GM12891 (cell line): Measurements from ENCODE around the gene APOL5.

Source experiments
- DNase-seq: peaks from one replicate; pipeline ENCODE4 v3.0.0; 2011; ENCODE audit warnings: low spot score; ENCODE audit not compliant: insufficient read length
- FAIRE-seq: peaks from 2 replicates; lab custom pipeline; 2011; peaks lifted over from hg19 to GRCh38; lab: Jason Lieb, UNC
- PAX5 ChIP-seq: IDR thresholded peaks from 2 replicates; pipeline ENCODE4 v1.6.1; 2011; ENCODE audit warnings: low read length, moderate library complexity, mild to moderate bottlenecking; ENCODE audit not compliant: insufficient read depth, severe bottlenecking
- POLR2A ChIP-seq: IDR thresholded peaks from 2 replicates; pipeline ENCODE4 v1.6.1; 2011; ENCODE audit warnings: low read depth, low read length, control low read depth
- POLR2AphosphoS5 ChIP-seq: IDR thresholded peaks from 2 replicates; pipeline ENCODE4 v1.6.1; 2011; ENCODE audit warnings: low read depth, low read length, control low read depth
- POU2F2 ChIP-seq: IDR thresholded peaks from 2 replicates; pipeline ENCODE4 v1.6.1; 2011; ENCODE audit warnings: low read depth, mild to moderate bottlenecking, control low read depth, low read length, moderate library complexity
- SPI1 ChIP-seq: IDR thresholded peaks from 2 replicates; pipeline ENCODE4 v1.6.1; 2011; ENCODE audit warnings: low read depth, low read length, control low read depth
- TAF1 ChIP-seq: IDR thresholded peaks from 2 replicates; pipeline ENCODE4 v1.6.1; 2011; ENCODE audit warnings: low read depth, low read length, control low read depth

The APOL5 gene

DNA sequence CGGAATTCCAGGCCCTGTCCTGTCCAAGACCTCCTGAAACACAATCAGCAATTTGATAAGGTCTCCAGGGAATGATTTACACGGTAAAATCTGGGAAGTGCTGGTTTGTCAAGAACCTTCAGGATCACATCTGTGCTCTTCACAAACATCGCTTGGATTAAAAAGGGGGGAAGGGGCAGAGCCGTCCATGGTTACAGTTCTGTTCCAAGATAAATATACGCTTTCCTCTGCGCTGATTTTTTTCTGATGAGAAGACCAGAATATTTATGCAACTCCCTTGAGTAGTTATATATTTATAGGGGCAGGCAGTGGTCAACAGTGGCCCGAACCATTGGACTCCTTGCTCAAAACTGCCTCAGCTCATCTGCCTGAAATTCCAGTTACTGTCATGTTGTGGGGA, 9.2 kb upstream of the APOL5 start:
- FAIRE-seq (no peak), DNase-seq (no peak)
- TF ChIP-seq PAX5 (no peak), POU2F2 (no peak), POLR2AphosphoS5 (no peak), POLR2A (no peak), TAF1 (no peak), SPI1 (no peak)

DNA sequence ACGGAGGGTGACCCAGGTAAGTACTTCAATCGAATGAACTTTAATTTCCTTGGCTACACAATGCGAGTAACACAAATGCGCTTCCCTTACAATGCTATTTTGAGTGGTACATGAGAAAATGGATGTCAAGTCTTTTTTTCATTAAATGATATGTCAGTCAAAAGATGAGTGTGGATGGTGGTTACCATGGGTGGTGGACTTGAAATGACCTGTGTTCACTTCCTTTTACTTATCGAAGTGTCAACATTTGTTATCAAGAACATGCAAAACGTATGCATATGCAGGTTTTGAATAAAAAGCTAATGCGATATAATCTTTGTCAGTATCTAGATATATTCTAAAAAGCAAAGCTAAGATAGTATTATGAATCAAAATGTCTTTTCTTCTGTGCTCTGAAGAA, 8.8 kb upstream of the APOL5 start:
- no peak for FAIRE-seq
- TF ChIP-seq TAF1 (no peak), POLR2AphosphoS5 (no peak), POLR2A (no peak), SPI1 (no peak), POU2F2 (no peak), PAX5 (no peak)
- DNase-seq = no peak

DNA sequence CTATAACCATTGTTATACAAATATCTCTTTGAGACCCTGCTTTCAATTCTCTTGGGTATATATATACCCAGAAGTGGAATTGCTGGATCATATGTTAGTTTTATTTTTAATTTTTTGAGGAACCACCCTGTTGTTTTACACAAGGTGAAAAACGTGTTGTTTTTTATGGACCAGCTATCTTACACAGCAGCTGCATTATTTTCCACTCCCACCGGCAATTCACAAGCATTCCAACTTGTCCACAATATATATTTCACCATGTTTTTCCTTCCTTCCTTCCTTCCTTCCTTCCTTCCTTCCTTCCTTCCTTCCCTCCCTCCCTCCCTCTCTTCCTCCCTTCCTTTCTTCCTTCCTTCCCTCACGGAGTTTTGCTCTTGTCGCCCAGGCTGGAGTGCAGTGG, 6.3 kb upstream of the APOL5 start:
- TF ChIP-seq POU2F2 = no peak
- no peak for TF ChIP-seq PAX5
- no peak for TF ChIP-seq TAF1
- no peak for TF ChIP-seq POLR2A
- TF ChIP-seq POLR2AphosphoS5 = no peak
- TF ChIP-seq SPI1 = no peak
- DNase-seq = no peak
- FAIRE-seq = no peak

DNA sequence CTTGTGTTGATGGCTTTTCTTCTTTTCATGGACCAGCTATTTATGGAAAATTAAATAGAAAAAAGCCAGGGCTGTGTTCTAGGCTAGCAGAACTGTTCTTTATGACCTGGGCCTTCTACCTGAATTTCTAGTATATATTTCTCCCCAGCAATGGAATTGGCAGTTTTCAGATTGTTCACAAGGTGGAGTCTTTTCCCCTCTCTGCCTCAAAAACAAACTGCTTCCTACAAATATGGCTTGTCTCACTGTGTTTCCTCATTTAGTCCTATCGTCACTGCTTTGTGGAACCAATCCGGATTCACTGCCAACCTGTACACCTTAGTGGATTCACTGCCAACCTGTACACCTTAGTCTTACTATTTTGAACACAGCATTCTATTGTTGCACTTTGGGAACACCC, 5.0 kb upstream of the APOL5 start:
- TF ChIP-seq POU2F2 (no peak), PAX5 (no peak), SPI1 (no peak), POLR2A (no peak), POLR2AphosphoS5 (no peak), TAF1 (no peak)
- DNase-seq = no peak
- no peak for FAIRE-seq

DNA sequence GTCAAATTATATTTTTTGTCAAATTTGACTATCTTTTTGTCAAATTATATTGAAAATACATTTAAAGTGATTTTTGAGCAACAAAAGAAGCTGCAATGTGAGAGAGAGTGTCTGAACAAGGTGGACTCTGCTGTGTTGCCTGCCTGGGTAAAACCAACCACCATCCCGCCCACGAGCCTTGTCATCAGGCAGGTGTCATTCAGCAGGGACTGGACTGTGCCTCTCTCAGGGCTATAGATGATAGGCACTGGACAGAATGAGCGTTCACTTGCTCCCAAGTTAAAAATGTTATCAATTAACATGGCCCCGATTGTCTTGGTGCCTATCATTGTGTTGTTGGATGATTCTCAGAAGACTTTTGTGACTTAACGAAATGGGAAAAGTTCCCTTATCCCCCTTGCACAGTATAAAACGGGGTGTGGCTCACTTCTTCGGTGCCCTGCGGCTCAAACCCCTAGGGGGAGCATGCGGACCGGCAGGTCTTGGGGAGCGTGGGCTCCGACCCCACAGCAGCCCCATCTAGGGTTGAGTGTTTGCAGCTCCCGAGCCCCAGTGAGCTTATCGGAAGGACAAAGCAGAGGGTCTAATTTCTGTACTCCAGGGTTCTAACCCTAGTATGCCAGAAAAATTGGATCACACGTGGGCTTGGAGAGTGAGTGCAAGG, 1.7 kb downstream of the APOL5 start:
- no peak for FAIRE-seq
- TF ChIP-seq PAX5 (no peak), TAF1 (no peak), SPI1 (no peak), POLR2A (no peak), POU2F2 (no peak), POLR2AphosphoS5 (no peak)
- no peak for DNase-seq

DNA sequence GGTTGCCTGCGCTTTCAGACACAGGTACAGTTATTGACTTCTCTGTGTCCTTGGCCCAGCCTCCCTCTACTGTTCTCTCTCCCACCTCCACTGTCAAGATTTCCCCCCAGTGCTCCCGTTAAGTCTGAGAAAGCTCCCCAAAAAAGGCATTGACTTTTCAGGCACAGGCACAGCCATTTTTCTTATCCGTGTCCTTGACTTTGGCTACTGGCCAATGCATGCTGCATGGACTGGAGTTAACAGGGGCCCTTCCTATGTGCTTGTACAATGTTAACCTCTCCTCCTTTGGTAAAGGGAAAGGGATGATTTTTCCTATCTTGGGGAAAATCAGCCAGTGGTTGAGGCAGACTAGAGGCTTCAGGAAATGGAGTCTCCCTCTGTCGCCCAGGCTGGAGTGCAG, 4.3 kb downstream of the APOL5 start:
- TF ChIP-seq POU2F2 = no peak
- no peak for TF ChIP-seq POLR2A
- TF ChIP-seq TAF1 = no peak
- TF ChIP-seq SPI1 = no peak
- no peak for TF ChIP-seq PAX5
- TF ChIP-seq POLR2AphosphoS5 = no peak
- FAIRE-seq (no peak), DNase-seq (no peak)

DNA sequence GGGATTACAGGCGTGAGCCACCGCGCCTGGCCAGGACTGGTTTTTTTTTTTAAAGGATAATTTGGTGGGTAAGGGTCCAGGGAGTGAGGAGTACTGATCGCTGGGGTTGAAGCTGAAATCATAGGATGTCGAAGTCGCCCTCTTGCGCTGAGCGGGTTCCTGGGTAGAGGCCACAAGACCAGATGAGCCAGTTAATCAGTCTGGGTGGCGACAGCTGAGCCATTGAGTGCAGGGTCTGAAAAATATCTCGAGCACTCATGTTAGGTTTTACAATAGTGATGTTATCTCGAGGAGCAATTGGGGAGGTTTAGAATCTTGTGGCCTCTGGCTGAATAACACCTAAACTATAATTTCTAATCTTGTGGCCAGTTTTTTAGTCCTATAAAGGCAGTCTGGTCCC, 7.8 kb downstream of the APOL5 start:
- TF ChIP-seq TAF1 (no peak), SPI1 (no peak), POLR2AphosphoS5 (no peak), PAX5 (no peak), POU2F2 (no peak), POLR2A (no peak)
- DNase-seq (no peak), FAIRE-seq (no peak)

DNA sequence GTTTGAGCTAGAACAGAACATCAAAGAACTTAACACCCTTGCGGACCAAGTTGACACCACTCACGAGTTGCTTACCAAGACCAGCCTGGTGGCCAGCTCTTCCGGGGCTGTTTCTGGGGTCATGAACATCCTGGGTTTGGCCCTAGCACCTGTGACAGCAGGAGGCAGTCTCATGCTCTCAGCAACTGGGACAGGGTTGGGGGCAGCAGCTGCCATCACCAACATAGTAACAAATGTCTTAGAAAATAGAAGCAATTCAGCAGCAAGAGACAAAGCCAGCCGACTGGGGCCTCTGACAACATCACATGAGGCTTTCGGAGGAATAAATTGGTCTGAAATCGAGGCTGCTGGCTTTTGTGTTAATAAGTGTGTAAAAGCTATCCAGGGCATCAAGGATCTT, 8.7 kb downstream of the APOL5 start:
- FAIRE-seq = no peak
- TF ChIP-seq POU2F2 = no peak
- no peak for TF ChIP-seq PAX5
- no peak for TF ChIP-seq POLR2AphosphoS5
- no peak for TF ChIP-seq POLR2A
- TF ChIP-seq SPI1 = no peak
- TF ChIP-seq TAF1 = no peak
- DNase-seq = no peak

DNA sequence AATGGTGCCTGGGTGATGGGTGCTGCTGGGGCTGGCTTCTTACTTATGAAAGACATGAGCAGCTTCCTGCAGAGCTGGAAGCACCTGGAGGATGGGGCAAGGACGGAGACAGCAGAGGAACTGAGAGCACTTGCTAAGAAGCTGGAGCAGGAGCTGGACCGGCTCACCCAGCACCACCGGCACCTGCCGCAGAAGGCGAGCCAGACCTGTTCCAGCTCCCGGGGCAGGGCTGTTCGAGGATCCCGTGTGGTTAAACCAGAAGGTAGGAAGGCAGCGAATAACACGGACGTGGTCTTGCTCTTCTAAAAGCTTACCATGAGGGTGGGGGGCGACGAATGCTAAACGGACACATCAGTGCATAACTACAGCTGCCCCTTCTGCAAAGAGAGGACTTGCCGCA, 9.3 kb downstream of the APOL5 start:
- FAIRE-seq = no peak
- no peak for DNase-seq
- no peak for TF ChIP-seq TAF1
- no peak for TF ChIP-seq POLR2A
- no peak for TF ChIP-seq PAX5
- no peak for TF ChIP-seq SPI1
- no peak for TF ChIP-seq POLR2AphosphoS5
- no peak for TF ChIP-seq POU2F2

DNA sequence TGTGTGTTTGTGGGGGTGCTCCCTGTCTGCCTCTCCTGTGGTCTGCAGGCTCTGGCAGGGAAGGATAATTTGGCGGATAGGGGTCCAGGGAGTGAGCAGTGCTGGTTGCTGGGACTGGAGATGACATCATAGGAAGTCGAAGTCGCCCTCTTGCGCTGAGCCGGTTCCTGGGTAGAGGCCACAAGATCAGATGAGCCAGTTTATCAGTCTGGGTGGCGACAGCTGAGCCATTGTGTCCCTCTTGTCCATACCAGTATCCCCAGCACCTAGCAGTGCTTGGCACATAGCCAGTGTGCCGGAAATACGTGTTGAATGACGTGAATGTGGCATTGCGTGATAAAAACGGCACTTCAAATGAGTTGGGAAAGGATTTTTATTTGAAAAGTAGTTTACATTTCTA, 9.8 kb downstream of the APOL5 start:
- FAIRE-seq (no peak), DNase-seq (no peak)
- TF ChIP-seq POU2F2 = no peak
- no peak for TF ChIP-seq SPI1
- TF ChIP-seq POLR2AphosphoS5 = no peak
- TF ChIP-seq PAX5 = no peak
- no peak for TF ChIP-seq TAF1
- no peak for TF ChIP-seq POLR2A

DNA sequence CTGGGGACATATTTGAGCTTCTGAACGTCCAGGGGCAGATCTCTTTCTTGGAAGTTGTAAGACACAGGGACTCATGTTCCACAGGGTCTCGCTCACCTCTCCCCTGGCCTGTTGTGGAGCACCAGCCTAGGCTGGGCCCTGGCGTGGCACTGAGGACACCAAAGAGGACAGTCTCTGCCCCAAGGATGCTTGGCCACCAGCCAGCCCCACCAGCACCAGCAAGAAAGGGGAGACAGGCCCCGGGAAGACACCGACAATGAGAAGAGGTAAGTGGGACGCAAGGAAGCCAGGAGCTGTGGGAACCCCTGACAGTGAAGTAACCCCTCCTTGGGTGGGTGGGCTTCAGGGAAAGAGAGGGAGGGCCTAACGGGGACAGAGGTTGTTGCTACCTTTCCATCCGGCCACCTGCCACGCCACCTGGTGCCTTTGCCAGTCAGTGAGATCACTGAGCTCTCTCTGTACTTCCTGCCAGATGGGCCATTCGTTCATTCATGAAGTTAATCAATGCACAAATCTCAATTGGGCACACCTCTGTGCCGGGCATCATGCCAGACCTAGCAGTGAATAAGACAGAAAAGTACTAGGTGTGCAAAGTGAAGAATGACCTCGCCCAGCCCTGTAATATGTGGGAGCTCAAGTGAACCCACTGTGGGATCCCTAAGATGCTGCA, 11.1 kb downstream of the APOL5 start:
- no peak for DNase-seq
- TF ChIP-seq SPI1 (no peak), POLR2A (no peak), POU2F2 (no peak), PAX5 (no peak), TAF1 (no peak), POLR2AphosphoS5 (no peak)
- FAIRE-seq = no peak
